ENCODE results near the gene RNF214. TPM values are rescaled to one million over a fixed set of nuclear protein-coding genes. Genes with fewer than 3 reads are reported as not detected.

The RNF214 gene
- total and polyA plus RNA-seq, 3 donors from 2014 or later, result 37.8 to 48.9 (median 44.9) TPM

GRCh38 chr11:117229931-117230285, 2.6 kb upstream of the RNF214 start:
- Histone ChIP-seq H3K36me3 (ENCODE audit: low read depth, missing control alignments) (no peaks in the 10 kb centered on the region), H3K27me3 (no peaks in the 10 kb centered on the region), H3K4me1 (peaks cover 18% of the 10 kb centered on the region), H3K9me3 (no peaks in the 10 kb centered on the region), H3K27ac (no peak overlapping the region), H3K4me3 (no peak overlapping the region)
- TF ChIP-seq POLR2A (IDR thresholded peaks at IDR 0.05), result no peak
- TF ChIP-seq, protein P1, sequence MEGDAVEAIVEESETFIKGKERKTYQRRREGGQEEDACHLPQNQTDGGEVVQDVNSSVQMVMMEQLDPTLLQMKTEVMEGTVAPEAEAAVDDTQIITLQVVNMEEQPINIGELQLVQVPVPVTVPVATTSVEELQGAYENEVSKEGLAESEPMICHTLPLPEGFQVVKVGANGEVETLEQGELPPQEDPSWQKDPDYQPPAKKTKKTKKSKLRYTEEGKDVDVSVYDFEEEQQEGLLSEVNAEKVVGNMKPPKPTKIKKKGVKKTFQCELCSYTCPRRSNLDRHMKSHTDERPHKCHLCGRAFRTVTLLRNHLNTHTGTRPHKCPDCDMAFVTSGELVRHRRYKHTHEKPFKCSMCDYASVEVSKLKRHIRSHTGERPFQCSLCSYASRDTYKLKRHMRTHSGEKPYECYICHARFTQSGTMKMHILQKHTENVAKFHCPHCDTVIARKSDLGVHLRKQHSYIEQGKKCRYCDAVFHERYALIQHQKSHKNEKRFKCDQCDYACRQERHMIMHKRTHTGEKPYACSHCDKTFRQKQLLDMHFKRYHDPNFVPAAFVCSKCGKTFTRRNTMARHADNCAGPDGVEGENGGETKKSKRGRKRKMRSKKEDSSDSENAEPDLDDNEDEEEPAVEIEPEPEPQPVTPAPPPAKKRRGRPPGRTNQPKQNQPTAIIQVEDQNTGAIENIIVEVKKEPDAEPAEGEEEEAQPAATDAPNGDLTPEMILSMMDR (IDR thresholded peaks at IDR 0.05), result no peak
- intact Hi-C loops (cut with DNase I; ENCODE audit: low total_unique reads), result no loop called here
- WGBS, 2 donors, result 80 to 84% methylated on average over 5 of the region's 5 CpGs
- DNase-seq, result no peak

DNA sequence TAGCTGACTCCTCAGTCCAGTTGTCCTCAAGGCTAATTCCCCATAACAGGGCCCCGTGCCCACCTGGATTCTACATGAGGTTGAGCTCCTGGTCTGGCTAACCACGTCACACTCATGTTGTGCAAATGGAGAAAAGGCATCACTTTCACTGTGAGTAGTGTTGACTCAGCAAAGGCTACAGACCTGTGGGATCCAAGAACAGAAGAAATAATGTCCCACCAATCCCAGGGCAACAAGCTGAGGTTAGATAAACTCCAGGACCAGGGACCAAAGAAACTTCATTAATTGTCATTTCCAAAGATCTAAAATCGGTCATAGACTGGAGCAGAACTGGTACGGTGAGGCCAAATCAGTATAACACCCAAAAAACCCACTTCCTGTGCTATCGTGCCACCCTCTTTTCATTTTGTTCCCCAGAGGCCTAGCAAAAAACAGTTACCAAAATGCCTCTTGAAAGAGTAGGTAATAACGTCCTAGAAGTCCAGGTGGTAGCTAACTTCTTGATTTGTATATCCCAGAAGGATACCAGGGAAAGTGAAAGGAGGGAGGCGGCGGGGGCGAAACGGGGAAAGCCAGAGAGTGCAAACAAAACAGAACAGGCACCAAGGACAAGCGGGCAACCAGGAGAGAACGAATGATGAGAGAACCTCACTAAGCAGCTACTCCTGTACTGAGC, 2.0 kb upstream of the RNF214 start:
- Histone ChIP-seq H3K36me3 (ENCODE audit: low read depth, missing control alignments) (no peaks in the 10 kb centered on the region), H3K4me1 (peaks cover 18% of the 10 kb centered on the region), H3K9me3 (no peaks in the 10 kb centered on the region), H3K4me3 (no peak overlapping the region), H3K27ac (no peak overlapping the region), H3K27me3 (no peaks in the 10 kb centered on the region)
- no peak for DNase-seq
- intact Hi-C loops (cut with DNase I; ENCODE audit: low total_unique reads), result no loop called here
- WGBS, 2 donors, result 74 to 77% methylated on average over 12 of the region's 12 CpGs
- TF ChIP-seq, protein P1 (IDR thresholded peaks at IDR 0.05), result no peak
- TF ChIP-seq POLR2A (IDR thresholded peaks at IDR 0.05), result no peak

- intact Hi-C loops (cut with DNase I; ENCODE audit: low total_unique reads), result no loop called here
- peak overlapping the region; percentile 92 for H3K4me3 ChIP-seq
Measured at GRCh38 chr11:117230999-117231841, 1.3 kb upstream of the RNF214 start.

GRCh38 chr11:117231842-117232091, 704 bp upstream of the RNF214 start, which contains the start of gene PCSK7:
Gene PCSK7 (minus strand): TSS chr11:117232073. CDS start chr11:117229844, 2,229 bp downstream.
- H3K9me3 ChIP-seq, result no peaks in the 10 kb centered on the region
- intact Hi-C loops (cut with DNase I; ENCODE audit: low total_unique reads), result no loop called here
- no peak for DNase-seq
- WGBS, 2 donors, result 0% methylated on average over 13 of the region's 13 CpGs
- TF ChIP-seq, protein P1 (IDR thresholded peaks at IDR 0.05), result no peak
- TF ChIP-seq POLR2A (IDR thresholded peaks at IDR 0.05), result no peak
- no peaks in the 10 kb centered on the region for H3K27me3 ChIP-seq
- H3K27ac ChIP-seq, result peak within 1 kb of the TSS; percentile 84 to 94
- peak within 1 kb of the TSS; percentile 92 for H3K4me3 ChIP-seq
- peaks cover 18% of the 10 kb centered on the region for H3K4me1 ChIP-seq
- no peaks in the 10 kb centered on the region for H3K36me3 ChIP-seq (ENCODE audit: low read depth, missing control alignments)

More at GRCh38 chr11:117230999-117231841, 1.3 kb upstream of the RNF214 start:
- no peaks in the 10 kb centered on the region for H3K9me3 ChIP-seq
- TF ChIP-seq, protein P1 (IDR thresholded peaks at IDR 0.05), result no peak
- TF ChIP-seq POLR2A (IDR thresholded peaks at IDR 0.05), result no peak
- no peak for DNase-seq
- peak overlapping the region in 1 of 2 donors; percentile 94 for H3K27ac ChIP-seq
- peaks cover 18% of the 10 kb centered on the region for H3K4me1 ChIP-seq
- H3K36me3 ChIP-seq (ENCODE audit: low read depth, missing control alignments), result no peaks in the 10 kb centered on the region
- no peaks in the 10 kb centered on the region for H3K27me3 ChIP-seq
- WGBS, 2 donors, result 4 to 6% methylated on average over 14 of the region's 14 CpGs
